GM12872 (cell line): ENCODE measurements around the gene HTT.

Source experiments
- CTCF ChIP-seq: IDR thresholded peaks from 3 replicates; pipeline ENCODE4 v1.5.1; 2011; ENCODE audit warnings: low read depth, mild to moderate bottlenecking, low read length, moderate library complexity; ENCODE audit not compliant: insufficient read depth

Gene HTT

GRCh38 chr4:3284734-3285557, 210.5 kb downstream of the HTT start:
- no peak for TF ChIP-seq CTCF

- TF ChIP-seq CTCF = no peak
These were observed 211.3 kb downstream of the HTT start for GRCh38 chr4:3285558-3286334.

DNA sequence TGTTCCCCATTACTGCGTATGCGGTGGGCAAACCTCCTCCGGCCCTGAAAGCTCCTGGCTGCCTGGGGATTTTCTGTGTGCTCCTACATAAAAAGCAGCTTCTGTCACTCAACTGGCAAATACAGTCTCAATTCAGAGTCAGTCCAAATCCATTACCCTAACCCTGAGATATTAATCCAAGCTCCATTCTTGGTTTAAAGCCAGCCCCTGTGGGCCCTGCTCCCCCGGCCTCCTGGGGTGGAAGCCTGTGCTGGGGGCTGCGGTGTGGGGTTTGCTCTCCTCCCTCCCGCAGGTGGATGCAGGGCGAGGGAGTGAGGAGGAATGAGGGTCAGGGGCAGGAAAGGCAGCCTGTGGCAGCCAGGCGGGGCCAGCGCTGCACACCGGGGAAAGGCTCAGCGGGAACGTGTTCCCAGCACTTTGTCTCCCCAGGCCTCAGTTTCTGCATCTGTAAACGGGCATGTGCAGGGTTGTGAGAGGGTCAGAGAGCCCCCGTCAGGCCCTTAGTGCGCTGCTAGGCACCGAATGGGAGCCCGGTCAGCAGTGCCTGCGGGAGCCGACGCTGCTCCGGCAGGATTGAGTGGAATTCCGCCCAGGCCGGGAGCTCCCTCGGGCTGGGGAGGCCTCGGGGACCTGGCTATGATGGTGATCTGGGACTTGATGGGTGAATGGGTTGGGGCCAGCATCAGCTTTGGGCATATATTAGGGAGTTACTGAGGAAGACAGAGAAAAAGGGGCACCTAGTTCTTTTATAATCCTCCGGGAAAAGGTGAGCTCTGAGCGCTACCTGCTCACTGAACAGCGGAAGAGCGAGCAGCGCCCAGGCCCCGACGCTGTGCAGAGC, 212.1 kb downstream of the HTT start:
- no peak for TF ChIP-seq CTCF

- TF ChIP-seq CTCF = no peak
These were observed 212.9 kb downstream of the HTT start for GRCh38 chr4:3287271-3287971.

DNA sequence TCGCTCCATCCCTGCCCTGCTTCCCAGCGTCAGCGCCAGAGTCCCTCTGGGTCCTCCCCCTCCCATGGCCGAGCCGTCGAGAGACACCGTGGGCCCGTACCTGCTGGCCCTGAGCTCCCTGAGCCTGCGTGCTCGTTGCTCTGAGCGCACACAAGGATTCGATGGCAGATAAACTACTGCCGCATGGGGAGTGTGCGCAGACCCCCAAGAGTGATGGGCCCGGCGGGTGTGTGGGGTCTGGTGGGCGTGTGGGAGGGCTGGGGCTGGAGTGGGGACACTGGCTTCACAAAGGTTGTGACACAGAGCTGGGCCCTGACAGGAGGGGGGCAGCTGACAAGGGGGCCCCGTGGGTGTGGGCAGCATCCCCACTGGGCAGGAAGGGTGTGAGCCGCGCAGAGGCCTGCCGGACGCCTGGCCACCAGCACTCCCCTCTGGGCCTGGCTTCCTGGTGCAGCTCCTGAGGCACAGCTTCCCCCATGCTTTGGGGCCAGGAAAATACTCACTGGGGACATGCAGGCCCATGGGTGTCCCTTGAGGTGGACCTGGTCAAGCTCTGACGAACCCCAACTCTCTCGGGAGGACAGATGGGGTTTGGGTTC, 213.6 kb downstream of the HTT start:
- TF ChIP-seq CTCF = no peak

DNA sequence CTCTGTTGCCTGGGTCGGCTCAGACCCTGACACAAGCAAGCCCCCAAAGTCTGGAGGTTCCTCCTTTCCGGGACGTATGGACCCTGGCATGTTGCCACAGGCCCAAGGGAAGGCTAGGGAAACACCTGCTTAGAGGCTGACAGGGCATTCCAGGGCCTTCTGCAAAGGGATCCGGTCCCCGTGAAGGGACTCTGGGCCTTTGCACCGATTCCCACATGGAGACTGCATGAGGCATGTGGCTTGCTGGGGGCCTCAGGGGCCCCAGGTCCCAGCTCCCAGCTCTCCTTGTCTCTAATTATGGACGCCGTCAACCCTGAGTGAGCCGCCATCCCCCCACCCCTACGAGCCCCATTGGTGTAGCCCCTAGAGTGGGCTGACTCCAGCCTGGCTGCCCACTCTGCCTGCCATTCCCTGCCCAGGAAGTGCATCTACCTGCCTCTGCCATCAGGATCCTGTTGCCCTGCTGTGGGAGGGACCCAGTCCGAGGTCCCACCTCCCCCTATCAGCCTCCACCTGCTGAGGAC, 214.2 kb downstream of the HTT start:
- TF ChIP-seq CTCF = no peak
